Suprapubic skin (tissue), 4 donors: Measurements from ENCODE around the gene ANKS1A.

Experiments
- CTCF ChIP-seq, 2 donors: fragments of 200-600 bp in 1 of 2; fragments of 450-650 bp in 1 of 2; sonication (generic) in 1 of 2; IDR thresholded peaks; one replicate each; pipeline ENCODE4 v1.5.1; 2016 to 2019; ENCODE audit warnings: antibody characterized with exemption in 2 of 2, mild to moderate bottlenecking in 1 of 2, moderate library complexity in 1 of 2
- EP300 ChIP-seq: sonication (generic); formaldehyde crosslinking; IDR thresholded peaks from one replicate; pipeline ENCODE4 v1.6.1; 2017; ENCODE audit warnings: antibody characterized with exemption
- POLR2A ChIP-seq, 2 donors: fragments of 450-650 bp; IDR thresholded peaks; one replicate each; pipeline ENCODE4 v1.6.1; 2017; ENCODE audit warnings: antibody characterized with exemption in 2 of 2, mild to moderate bottlenecking in 2 of 2, moderate library complexity in 2 of 2
- POLR2AphosphoS5 ChIP-seq, 3 donors: sonication (generic); formaldehyde crosslinking; IDR thresholded peaks; one replicate each; pipeline ENCODE4 v1.6.1; 2017; ENCODE audit warnings: antibody characterized with exemption in 3 of 3

- TF ChIP-seq CTCF (IDR thresholded peaks at IDR 0.05) (no peak), POLR2A (IDR thresholded peaks at IDR 0.05) (no peak), POLR2AphosphoS5 (IDR thresholded peaks at IDR 0.05) (no peak), EP300 (no peak)
These were observed 39.2 kb downstream of the ANKS1A start for GRCh38 chr6:34928220-34928619.
